ENCODE data around the gene PICK1.

PICK1 gene

GRCh38 chr22:38056969-38057891 lies at the start of gene PICK1:
TSS of gene PICK1 (plus strand) at chr22:38057404. CDS start at chr22:38057810, 406 bp downstream.
- DNase-seq: peak; percentile 93

GRCh38 chr22:38009000-38009806 lies 48.0 kb upstream of the PICK1 start:
- no peak for DNase-seq

DNA sequence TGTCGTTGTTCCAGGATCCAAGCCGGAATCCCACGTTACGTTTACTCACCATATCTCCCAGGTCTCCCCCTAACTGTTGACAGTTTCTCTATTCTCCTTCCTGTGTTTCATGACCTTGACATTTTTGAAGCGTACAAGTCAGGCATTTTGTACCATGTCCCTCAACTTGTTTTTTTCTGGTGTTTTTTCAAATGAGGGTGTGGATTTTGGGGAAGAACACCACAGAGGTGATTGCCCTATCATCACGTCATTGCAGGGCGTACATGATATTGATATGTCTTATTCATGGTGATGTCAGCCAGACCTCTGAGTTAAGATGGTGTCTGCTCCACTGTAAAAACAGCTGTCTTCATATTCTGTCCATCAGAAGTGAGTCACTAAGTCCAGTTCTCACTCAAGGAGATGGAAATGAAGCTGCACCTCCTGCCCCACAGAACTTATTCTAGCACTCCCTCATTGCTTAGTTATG lies 44.6 kb upstream of the PICK1 start:
- no peak for DNase-seq

DNA sequence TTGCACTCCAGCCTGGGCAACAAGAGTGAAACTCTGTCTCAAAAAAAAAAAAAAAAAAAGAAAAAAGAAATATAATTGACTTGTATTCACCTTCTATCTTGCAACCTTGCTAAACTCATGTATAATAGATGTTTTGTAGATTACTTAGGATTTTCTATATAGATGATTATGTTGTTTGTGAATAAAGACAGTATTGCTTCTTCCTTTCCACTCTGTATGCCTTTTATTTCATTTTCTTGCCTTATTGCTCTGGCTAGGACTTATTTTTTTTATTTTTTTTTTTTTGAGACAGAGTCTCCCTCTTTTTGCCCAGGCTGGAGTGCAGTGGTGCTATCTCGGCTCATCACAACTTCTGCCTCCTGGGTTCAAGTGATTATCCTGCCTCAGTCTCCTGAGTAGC lies 43.1 kb upstream of the PICK1 start:
- DNase-seq: no peak

DNA sequence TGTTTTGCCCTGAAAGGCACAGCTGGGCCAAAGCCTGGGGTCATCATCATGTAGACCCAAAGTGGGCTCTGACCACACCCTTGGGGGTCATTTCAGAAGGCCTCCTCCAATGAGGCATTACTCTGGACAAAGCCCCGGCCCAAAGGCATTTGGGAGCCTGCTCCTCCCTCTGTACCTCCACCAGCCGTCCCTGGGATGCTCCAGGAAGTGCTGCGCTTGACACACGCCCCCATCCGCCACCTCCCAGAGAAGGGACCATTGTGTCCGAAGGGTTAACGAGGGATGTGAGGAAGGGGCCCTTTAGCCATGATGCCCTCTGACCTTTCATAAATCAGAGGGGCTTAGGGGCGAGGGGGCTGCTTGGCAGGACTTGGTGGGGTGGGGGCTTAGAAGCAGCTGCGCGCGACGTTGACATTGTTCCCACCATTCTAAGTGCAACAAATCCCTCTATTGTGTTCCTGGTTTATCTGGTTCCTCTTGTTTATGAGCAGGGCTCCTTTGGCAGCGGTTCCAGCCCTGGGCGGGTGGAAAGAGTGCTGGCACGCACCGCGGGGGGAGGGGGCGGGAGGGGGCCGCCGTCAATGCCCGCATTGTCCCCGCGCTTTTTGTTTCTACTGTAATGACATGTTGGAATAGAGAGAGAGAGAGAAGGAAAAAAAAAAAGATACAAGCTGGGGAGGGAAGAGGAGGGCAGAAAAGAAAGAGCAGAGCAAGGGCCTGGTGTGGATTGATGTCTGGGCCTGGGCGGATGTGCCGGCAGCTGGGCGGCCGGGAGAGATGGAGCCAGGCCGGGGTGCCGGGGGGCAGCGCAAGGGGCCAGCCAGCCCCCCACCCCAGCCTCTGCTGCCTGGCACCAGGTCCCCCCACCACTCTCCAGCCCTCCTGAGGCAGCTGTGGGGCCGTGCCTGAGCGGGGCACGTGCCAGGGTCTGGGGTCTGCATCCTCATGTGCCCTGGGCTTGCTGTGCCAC lies 40.7 kb upstream of the PICK1 start:
- DNase-seq: no peak

DNA sequence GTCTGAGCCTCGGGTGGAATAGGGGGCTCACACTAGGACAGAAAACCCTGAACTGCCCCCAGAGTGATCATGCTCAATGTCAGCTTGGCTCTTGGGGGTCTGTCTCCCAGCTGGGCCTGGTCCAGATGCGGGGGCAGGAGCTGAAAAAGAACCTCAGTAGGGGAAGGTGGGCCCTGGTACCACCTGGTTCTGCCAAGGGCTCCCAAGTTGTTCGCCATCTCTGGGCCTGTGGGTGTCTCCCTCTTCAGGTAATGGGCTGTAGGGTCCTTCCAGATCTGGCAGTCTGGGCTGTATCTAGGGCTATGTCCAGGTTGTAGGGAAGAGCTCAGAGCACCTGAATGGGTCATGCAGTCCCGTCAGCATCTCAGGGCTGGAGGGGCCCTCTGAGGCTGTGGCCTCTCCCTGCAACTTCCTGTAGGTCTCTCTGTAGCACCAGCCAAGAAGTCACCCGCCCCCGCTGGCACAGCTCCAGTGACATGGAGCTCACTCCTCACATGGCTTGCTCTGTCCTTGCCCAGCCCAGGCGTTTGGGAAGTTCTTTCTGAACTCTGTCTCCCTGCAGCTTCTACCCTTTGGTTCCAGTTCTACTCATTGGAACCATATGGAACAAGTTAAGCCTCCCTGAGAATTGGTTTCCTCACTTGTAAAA lies 39.8 kb upstream of the PICK1 start:
- DNase-seq: peak; percentile 80 to 91 (median 84)

DNA sequence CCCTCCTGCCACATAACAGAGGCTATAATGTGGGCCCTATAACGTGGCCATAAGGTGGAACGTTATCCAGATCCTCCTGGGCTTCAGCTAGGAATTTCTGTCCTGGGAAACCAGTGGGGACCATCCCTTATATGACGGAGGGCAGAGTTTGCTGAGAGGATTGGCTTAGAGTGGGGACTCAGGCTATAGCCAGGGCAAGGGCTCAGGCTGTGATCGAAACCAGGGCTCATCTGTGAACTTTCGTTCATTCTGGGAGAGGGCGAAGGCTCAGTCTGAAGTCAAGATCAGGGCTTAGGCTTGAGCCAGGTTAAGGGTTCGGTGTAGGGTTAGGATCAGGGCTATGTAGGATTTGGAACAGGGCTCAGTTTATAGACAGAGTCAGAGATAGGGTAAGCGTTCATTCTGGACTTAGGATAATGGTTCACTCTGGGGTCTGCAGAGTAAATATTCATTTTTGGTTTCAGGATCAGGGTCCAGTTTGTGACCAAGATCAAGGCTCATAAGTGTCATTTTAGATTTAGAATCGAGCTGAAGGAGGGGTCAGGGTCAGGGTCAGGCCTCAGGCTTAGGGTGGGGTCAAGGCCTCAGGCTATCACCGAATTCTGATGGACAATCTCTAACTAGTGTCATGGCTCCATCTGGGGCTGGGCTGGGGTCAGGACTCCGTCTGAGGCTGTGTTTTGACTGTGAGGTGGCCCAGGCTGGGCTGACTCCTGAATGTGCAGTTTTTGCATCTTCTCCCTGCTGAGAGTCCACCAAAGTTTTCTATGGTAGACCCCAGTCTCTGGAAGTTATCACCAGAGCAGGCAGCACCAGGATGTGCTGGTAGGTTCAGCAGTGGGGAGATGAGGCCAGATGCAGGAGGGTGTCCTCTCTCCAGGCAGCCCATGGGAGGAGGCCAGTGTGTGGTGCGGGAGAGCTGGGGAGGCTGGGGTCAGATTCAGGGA lies 39.0 kb upstream of the PICK1 start:
- no peak for DNase-seq

DNA sequence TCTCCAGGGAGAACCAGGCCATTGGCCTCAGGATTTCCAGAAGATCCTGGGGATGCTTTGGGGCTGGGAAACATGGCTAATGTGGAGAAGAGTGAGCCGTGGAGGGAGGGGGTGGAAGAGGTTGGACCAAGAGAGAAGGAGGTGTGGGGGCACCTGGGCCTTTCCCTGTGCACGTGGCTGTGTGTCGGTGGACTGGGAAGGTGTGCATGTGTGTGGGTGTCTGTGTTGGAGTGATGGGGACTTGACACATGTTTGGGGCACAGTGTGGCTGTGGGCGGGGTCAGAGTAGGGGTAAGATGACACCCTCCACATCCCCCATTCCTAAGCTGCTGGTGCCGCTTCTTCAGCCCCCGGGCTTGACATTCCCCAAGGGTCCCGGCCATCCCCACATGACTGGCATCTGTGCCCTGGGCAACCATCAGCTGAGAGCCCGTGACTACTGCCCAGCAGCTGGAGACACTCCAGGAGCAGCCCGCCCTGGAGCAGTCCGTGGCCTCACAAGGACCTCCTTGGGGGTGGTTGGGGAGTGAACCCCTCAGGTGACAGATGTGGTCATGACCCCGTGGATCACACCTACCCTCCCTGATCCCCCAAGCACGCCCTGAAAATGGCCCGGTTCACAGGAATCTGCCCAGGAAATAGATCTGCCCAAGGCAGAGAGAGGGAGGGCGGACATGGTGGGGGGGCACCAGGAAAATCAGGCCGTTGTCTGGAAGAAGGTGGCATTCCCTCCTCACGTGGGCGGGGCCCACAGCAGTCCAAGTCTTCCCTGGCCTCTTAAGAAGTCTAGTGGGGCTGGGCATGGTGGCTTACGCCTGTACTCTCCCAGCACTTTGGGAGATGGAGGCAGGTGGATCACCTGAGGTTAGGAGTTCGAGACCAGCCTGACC lies 38.0 kb upstream of the PICK1 start:
- no peak for DNase-seq

DNA sequence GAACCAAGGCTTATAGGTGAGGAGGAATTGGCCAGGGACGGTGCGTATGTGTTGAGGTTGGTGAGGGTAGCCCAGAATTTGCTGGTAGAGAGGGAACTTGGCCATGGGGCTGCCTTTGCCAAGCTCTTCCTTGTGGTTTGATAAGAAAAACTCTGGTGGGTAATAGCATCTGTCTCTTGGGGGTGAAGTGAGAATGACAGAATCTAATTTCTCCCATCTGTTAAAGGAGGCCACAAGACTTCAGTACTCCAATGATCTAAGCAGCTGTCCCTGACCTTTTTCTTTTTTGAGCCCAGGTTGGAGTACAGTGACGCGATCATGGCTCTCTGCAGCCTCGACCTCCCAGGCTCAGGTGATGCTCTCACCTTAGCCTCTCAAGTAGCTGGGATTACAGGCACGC lies 36.0 kb upstream of the PICK1 start:
- no peak for DNase-seq

GRCh38 chr22:38023045-38023444 lies 34.2 kb upstream of the PICK1 start:
- DNase-seq: no peak

GRCh38 chr22:38025514-38025913 lies 31.7 kb upstream of the PICK1 start:
- DNase-seq: no peak

DNA sequence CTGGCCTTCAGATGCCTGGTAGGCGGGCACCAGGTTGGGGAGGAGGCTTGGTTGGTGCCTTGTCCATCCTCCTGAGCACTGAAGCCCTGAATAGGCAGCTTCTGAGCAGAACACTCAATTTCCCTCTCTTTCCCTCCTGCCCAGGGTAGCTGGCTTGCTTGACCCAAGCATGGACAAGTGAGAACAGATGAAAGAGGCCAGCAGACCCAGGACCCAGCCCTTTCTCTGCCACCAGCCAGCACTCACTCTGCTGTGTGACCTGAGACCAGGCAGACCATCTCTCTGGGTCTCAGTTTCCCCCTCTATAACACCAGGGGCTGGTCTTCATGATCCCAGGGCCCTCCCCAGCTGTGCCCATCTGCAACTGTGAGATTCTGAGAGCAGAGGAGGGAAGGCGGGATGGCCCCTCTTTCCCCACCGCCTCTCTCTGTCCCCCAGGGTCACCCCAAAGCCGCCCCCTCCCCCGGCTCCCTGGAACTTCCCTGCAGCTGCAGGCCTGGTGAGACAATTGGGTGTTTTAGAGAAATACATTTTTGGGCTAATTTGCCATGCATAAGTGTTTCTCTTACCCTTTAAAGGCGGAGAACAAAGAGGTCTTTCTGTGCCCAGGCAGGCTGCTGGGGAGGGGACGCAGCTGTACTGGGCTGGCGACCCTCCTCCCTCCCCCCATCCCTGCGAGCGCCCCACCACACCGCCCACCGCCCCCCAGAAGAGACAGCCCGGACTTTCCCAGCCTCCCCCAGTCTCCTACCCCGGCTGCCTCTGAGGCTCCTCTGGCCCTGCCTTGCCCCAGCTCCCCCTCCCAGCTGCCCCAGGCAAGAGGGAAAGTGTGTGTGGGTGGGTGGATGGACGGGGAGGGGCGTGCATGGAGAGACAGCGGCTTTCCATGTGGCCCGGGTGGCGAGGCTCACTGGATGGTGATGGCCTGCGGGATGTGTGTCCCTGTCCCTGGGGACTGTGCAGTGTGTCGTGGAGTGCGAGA lies 30.8 kb upstream of the PICK1 start:
- DNase-seq: no peak

DNA sequence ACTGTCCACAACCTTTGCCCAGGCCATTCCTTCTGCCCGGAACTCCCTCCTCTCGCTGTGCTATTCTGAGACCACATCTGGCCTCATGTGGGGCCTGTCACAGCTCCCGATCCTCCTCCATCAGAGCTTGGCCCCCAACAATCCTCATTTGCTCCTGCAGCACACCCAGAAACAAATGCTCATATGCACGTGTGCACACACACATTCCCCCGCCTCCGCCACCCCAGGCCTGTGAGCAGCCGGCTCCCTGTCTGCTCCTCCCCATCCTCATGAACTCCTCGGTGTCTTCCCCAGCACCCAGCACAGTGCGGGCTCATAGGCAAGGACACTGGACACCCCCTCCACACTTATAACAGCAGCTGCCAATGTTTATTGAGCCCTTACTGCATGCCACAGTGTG lies 29.7 kb upstream of the PICK1 start:
- DNase-seq: no peak

DNA sequence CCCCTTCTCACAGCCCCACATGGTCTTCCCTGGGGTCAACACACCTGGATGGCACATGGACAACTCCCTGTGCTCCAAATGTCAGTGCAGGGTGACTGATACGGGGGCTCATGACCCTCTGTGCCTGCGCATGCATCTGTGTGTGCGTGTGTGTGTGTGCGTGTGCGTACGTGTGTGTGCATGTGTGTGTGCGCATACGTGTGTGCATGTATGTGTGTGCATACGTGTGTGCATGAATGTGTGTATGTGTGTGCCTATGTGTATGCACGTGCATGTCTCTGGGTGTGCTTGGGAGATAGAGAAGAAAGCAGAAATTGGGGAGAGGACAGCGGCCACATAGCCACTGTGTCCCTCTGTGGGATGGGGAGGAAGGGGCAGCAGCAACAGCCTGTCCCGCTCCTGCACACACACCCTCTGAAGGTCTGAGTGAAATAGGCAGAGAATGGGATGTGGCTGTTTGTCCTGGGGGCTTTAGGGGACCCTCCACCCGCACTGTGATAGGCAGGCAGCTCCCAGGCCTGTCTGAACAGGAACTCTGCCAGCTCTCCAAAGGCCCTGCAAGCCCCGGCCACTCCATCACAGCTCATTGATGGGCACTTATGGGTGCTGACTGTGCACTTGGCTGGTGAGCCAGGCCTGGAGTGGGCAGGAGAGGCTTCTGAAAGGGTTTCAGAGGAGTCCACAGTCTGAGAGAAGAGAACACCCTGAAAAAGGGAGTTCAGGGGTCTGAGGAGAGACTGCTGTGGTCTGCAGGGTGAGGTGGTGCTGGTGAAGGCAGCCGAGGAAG lies 28.7 kb upstream of the PICK1 start:
- DNase-seq: no peak

- DNase-seq: no peak
These were observed 27.8 kb upstream of the PICK1 start for GRCh38 chr22:38029370-38029769.

GRCh38 chr22:38029901-38030300 lies 27.3 kb upstream of the PICK1 start:
- DNase-seq: no peak

GRCh38 chr22:38030311-38031133 lies 26.7 kb upstream of the PICK1 start:
- no peak for DNase-seq

Measured in suppressor macrophage treated with lipopolysaccharide for 1 hour (primary cell).